ENCODE measurements around the gene RPS2.

- no peak for TF ChIP-seq CTCF (conservative IDR thresholded peaks at IDR 0.05 in 1 of 2, IDR thresholded peaks at IDR 0.05 in 1 of 2; ENCODE audit: low read depth in 1 of 2, low read length in 2 of 2)
- no peak for TF ChIP-seq EZH2 (IDR thresholded peaks at IDR 0.05; ENCODE audit: low read length, missing control alignments)
Observed at GRCh38 chr16:1942810-1943726, 21.6 kb downstream of the RPS2 start, which contains the start of gene MSRB1.

Measured in fibroblast of lung (primary cell).